Fibroblast of mammary gland (primary cell): ENCODE results near the gene VSIG10L2.
A peak's percentile ranks its signal among the peaks of the same experiment; 100 is the strongest.

Experiments
- DNase-seq: peaks from one replicate; pipeline ENCODE4 v3.0.0-alpha.2; 2010; ENCODE audit warnings: low read depth
- H3K4me3 ChIP-seq: 2 replicates; pipeline ENCODE4 v1.5.1; 2011; ENCODE audit warnings: low read depth, mild to moderate bottlenecking, low read length, moderate library complexity; ENCODE audit not compliant: control insufficient read depth
- TF ChIP-seq, protein P1 (sequence below): conservative IDR thresholded peaks from 2 replicates; pipeline ENCODE4 v1.5.1; 2011; ENCODE audit warnings: low read depth, low read length, inconsistent platforms; ENCODE audit not compliant: control insufficient read depth, insufficient read depth

The VSIG10L2 gene

DNA sequence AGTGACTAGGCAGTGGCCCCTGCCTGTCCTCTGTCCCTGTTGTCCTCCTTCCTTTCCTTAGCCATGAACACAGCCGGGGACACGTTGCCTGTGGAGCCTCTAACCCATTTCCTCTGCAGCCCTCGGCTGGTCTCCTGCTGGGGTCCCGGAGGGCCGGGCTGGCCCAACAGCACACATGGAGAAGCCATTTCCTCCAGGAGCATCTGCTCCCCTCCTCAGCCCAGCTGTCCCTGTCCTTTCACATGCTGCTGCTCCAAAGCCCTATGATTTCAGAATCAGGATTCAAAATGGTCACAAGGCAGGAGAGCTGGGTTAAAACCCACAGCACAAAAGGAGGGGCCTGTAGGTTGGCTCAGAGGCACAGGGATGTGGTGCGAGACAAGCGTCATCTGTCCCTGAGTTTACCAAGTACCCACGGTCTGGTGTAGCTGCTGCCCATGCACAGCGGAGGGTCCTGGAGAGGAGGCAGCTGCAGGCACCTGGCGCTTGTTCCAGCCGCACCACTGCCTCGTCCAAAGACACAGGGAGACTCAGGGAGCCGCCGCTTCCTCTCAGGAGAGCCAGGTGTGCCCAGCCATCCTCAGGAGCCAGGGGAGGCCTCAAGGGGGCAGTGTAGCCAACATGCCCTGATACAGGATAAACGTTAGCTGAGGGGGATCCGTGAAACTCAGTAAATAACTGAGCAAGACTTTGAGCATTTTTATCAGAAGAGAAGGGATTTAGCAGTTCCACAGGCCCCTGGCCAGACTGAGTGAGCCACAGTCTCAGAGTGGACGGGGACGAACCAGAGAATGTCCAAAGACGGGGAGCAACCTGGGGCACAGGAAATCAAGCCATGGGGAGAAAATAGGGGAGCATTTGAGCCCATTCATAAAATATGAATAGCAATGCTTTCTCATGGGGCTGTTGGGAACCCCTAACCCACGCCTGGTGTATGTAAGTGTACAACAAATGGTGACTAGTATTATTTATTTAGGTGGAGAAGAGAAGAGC lies 3.9 kb upstream of the VSIG10L2 start:
- TF ChIP-seq, protein P1, sequence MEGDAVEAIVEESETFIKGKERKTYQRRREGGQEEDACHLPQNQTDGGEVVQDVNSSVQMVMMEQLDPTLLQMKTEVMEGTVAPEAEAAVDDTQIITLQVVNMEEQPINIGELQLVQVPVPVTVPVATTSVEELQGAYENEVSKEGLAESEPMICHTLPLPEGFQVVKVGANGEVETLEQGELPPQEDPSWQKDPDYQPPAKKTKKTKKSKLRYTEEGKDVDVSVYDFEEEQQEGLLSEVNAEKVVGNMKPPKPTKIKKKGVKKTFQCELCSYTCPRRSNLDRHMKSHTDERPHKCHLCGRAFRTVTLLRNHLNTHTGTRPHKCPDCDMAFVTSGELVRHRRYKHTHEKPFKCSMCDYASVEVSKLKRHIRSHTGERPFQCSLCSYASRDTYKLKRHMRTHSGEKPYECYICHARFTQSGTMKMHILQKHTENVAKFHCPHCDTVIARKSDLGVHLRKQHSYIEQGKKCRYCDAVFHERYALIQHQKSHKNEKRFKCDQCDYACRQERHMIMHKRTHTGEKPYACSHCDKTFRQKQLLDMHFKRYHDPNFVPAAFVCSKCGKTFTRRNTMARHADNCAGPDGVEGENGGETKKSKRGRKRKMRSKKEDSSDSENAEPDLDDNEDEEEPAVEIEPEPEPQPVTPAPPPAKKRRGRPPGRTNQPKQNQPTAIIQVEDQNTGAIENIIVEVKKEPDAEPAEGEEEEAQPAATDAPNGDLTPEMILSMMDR = peak; percentile 71
- DNase-seq = peak; percentile 31
- H3K4me3 ChIP-seq = no peak overlapping the region

GRCh38 chr11:125942771-125943428 lies 2.9 kb upstream of the VSIG10L2 start:
- DNase-seq = no peak
- no peak overlapping the region for H3K4me3 ChIP-seq
- TF ChIP-seq, protein P1 = no peak

GRCh38 chr11:125943661-125944349 lies 2.0 kb upstream of the VSIG10L2 start:
- TF ChIP-seq, protein P1 = no peak
- no peak for DNase-seq
- H3K4me3 ChIP-seq = no peak overlapping the region

- TF ChIP-seq, protein P1 = no peak
- H3K4me3 ChIP-seq = no peak overlapping the region
- no peak for DNase-seq
Observed at GRCh38 chr11:125944350-125945010, 1.4 kb upstream of the VSIG10L2 start.

- TF ChIP-seq, protein P1 = no peak
- no peak for DNase-seq
- no peak overlapping the region for H3K4me3 ChIP-seq
Observed at GRCh38 chr11:125945011-125945796, 640 bp upstream of the VSIG10L2 start.
